Fibroblast of lung (primary cell): ENCODE data around the gene FGF1. TPM values are rescaled to one million over a fixed set of nuclear protein-coding genes. Genes with fewer than 3 reads are reported as not detected.

ENCODE experiments used
- DNase-seq, 2 donors: peaks; one replicate each; pipeline versions ENCODE4 v3.0.0 to v3.0.0-alpha.2; 2010; ENCODE audit warnings: low read depth in 2 of 2
- H2AFZ ChIP-seq: 2 replicates; pipeline ENCODE4 v1.5.1; 2012; ENCODE audit warnings: low read length, control low read depth, inconsistent platforms
- H3K27ac ChIP-seq: 2 replicates; pipeline ENCODE4 v1.5.1; 2011; ENCODE audit warnings: low read length, control low read depth; ENCODE audit not compliant: insufficient read depth
- H3K27me3 ChIP-seq: 2 replicates; pipeline ENCODE4 v1.5.1; 2011; ENCODE audit warnings: mild to moderate bottlenecking, low read length; ENCODE audit not compliant: control insufficient read depth, insufficient read depth
- H3K36me3 ChIP-seq: 2 replicates; pipeline ENCODE4 v1.5.1; 2011; ENCODE audit warnings: low read length; ENCODE audit not compliant: control insufficient read depth, insufficient read depth
- H3K4me1 ChIP-seq: 2 replicates; pipeline ENCODE4 v1.5.1; 2011; ENCODE audit warnings: low read length; ENCODE audit not compliant: control insufficient read depth, insufficient read depth; ENCODE audit errors: extremely low read depth
- H3K4me2 ChIP-seq: 2 replicates; pipeline ENCODE4 v1.5.1; 2011; ENCODE audit warnings: low read length, control low read depth; ENCODE audit not compliant: insufficient read depth; ENCODE audit errors: extremely low read depth
- H3K4me3 ChIP-seq, 4 experiments: fragments of 200-600 bp in 1 of 4; sonication (generic) in 1 of 4; replicated peaks in 1 of 4; 2 replicates each; pipeline ENCODE4 v1.5.1; 2011 to 2016; ENCODE audit warnings: low read length in 4 of 4, low read depth in 3 of 4, mild to moderate bottlenecking in 3 of 4, control low read depth in 2 of 4, inconsistent platforms in 1 of 4, mixed read lengths in 1 of 4; ENCODE audit not compliant: insufficient read depth in 1 of 4; ENCODE audit errors: control extremely low read depth in 1 of 4
- H3K79me2 ChIP-seq: 2 replicates; pipeline ENCODE4 v1.5.1; 2012; ENCODE audit warnings: mild to moderate bottlenecking, low read length, inconsistent platforms; ENCODE audit not compliant: control insufficient read depth, insufficient read depth
- H3K9ac ChIP-seq: 2 replicates; pipeline ENCODE4 v1.5.1; 2011; ENCODE audit warnings: mild to moderate bottlenecking, low read length, control low read depth; ENCODE audit not compliant: insufficient read depth
- H3K9me3 ChIP-seq: 2 replicates; pipeline ENCODE4 v1.5.1; 2012; ENCODE audit warnings: low read depth, low read length; ENCODE audit not compliant: control insufficient read depth, insufficient read depth
- H4K20me1 ChIP-seq: 2 replicates; pipeline ENCODE4 v1.5.1; 2011; ENCODE audit warnings: low read length; ENCODE audit not compliant: control insufficient read depth, insufficient read depth; ENCODE audit errors: extremely low read depth
- EZH2 ChIP-seq: IDR thresholded peaks from 2 replicates; pipeline ENCODE4 v1.5.1; 2012; ENCODE audit warnings: low read length, control low read depth, mild to moderate bottlenecking; ENCODE audit errors: missing control alignments
- polyA plus RNA-seq, 2 donors: library from polyadenylated mRNA; depleted of rRNA in 1 of 2; stranded (reverse) in 1 of 2; unstranded in 1 of 2; fragments of >200 nt; gene quantifications; 2 replicates each; pipeline ENCODE4 v1.2.1, GENCODE V29; 2011 to 2012; ENCODE audit warnings: missing spikeins in 1 of 2
- total RNA-seq: library from RNA; depleted of rRNA; stranded (reverse); fragments of >200 nt; gene quantifications from 2 replicates; pipeline ENCODE4 v1.2.1, GENCODE V29; 2014
- TF ChIP-seq, protein P1 (sequence below), 2 donors: IDR thresholded peaks in 1 of 2; conservative IDR thresholded peaks in 1 of 2; 1 replicate in 1 of 2; 2 replicates in 1 of 2; pipeline ENCODE4 v1.5.1; 2011 to 2012; ENCODE audit warnings: low read length in 2 of 2, control low read depth in 1 of 2, inconsistent platforms in 1 of 2, low read depth in 1 of 2, mild to moderate bottlenecking in 1 of 2

The FGF1 gene
- total and polyA plus RNA-seq, 2 donors (not counting 1 experiment from before 2014, with no cell fraction given) = 3.5 to 17.7 TPM

- no peak overlapping the region for H3K27ac ChIP-seq
- no peaks in the 10 kb centered on the region for H3K79me2 ChIP-seq
- H4K20me1 ChIP-seq = no peaks in the 10 kb centered on the region
- H3K4me2 ChIP-seq = no peak overlapping the region
- DNase-seq = no peak
- H3K4me1 ChIP-seq = no peaks in the 10 kb centered on the region
- no peaks in the 10 kb centered on the region for H3K27me3 ChIP-seq
- H3K9me3 ChIP-seq = no peaks in the 10 kb centered on the region
- TF ChIP-seq, protein P1, sequence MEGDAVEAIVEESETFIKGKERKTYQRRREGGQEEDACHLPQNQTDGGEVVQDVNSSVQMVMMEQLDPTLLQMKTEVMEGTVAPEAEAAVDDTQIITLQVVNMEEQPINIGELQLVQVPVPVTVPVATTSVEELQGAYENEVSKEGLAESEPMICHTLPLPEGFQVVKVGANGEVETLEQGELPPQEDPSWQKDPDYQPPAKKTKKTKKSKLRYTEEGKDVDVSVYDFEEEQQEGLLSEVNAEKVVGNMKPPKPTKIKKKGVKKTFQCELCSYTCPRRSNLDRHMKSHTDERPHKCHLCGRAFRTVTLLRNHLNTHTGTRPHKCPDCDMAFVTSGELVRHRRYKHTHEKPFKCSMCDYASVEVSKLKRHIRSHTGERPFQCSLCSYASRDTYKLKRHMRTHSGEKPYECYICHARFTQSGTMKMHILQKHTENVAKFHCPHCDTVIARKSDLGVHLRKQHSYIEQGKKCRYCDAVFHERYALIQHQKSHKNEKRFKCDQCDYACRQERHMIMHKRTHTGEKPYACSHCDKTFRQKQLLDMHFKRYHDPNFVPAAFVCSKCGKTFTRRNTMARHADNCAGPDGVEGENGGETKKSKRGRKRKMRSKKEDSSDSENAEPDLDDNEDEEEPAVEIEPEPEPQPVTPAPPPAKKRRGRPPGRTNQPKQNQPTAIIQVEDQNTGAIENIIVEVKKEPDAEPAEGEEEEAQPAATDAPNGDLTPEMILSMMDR (conservative IDR thresholded peaks at IDR 0.05 in 1 of 2, IDR thresholded peaks at IDR 0.05 in 1 of 2; ENCODE audit: low read depth in 1 of 2, low read length in 2 of 2) = no peak
- no peak for TF ChIP-seq EZH2
- no peak overlapping the region for H3K4me3 ChIP-seq
- H3K36me3 ChIP-seq = no peaks in the 10 kb centered on the region
- no peak overlapping the region for H2AFZ ChIP-seq
- no peak overlapping the region for H3K9ac ChIP-seq
These were observed 21.3 kb downstream of the FGF1 start for GRCh38 chr5:142664636-142665035.

GRCh38 chr5:142664067-142664466, 21.8 kb downstream of the FGF1 start:
- H3K9me3 ChIP-seq = no peaks in the 10 kb centered on the region
- no peak for DNase-seq
- no peaks in the 10 kb centered on the region for H4K20me1 ChIP-seq
- H3K9ac ChIP-seq = no peak overlapping the region
- H3K27me3 ChIP-seq = no peaks in the 10 kb centered on the region
- no peaks in the 10 kb centered on the region for H3K79me2 ChIP-seq
- H2AFZ ChIP-seq = no peak overlapping the region
- TF ChIP-seq, protein P1 (conservative IDR thresholded peaks at IDR 0.05 in 1 of 2, IDR thresholded peaks at IDR 0.05 in 1 of 2; ENCODE audit: low read depth in 1 of 2, low read length in 2 of 2) = no peak
- TF ChIP-seq EZH2 = no peak
- no peaks in the 10 kb centered on the region for H3K4me1 ChIP-seq
- no peak overlapping the region for H3K27ac ChIP-seq
- H3K4me2 ChIP-seq = no peak overlapping the region
- H3K4me3 ChIP-seq = no peak overlapping the region
- no peaks in the 10 kb centered on the region for H3K36me3 ChIP-seq

DNA sequence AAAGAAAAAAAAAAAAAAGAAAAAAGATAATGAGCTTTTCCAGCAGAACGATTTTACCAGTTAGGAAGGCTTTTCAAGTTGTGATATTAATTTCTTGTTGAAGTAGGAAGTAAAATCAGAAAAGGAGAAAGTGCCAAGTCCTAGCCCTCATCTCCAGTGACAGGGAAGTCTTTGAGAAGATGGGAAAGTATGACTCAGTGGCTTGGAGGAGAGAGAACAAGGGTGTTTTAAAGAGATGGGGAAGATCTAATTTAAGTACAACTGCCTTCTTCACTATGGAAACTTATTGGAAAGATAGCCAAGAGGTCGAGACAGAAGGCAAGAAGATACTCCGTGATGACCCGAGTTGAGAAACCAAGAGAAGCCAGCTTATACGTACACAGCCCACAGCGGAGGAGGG, 22.6 kb downstream of the FGF1 start:
- H3K4me3 ChIP-seq = no peak overlapping the region
- no peak overlapping the region for H2AFZ ChIP-seq

More for the DNA sequence above, 22.6 kb downstream of the FGF1 start:
- Histone ChIP-seq H4K20me1 (no peaks in the 10 kb centered on the region), H3K9ac (no peak overlapping the region), H3K79me2 (no peaks in the 10 kb centered on the region), H3K4me1 (no peaks in the 10 kb centered on the region), H3K27ac (no peak overlapping the region), H3K36me3 (no peaks in the 10 kb centered on the region), H3K4me2 (no peak overlapping the region), H3K9me3 (no peaks in the 10 kb centered on the region), H3K27me3 (no peaks in the 10 kb centered on the region)
- TF ChIP-seq, protein P1 (conservative IDR thresholded peaks at IDR 0.05 in 1 of 2, IDR thresholded peaks at IDR 0.05 in 1 of 2; ENCODE audit: low read depth in 1 of 2, low read length in 2 of 2) = no peak
- no peak for TF ChIP-seq EZH2
- DNase-seq = peak in 1 of 2 donors; percentile 28
